Measurements from ENCODE around the gene ZNF346. TPM values are rescaled to one million over a fixed set of nuclear protein-coding genes. Genes with fewer than 3 reads are reported as not detected.
A peak's percentile ranks its signal among the peaks of the same experiment; 100 is the strongest.

ZNF346 gene
- total and polyA plus RNA-seq, 2 of the 13 experiments (the other 11 are each of a cell fraction or from before 2014, with no cell fraction given) = 8.6 to 19.4 TPM

GRCh38 chr5:177097016-177097985, 74.8 kb downstream of the ZNF346 start (continued):
- TF ChIP-seq DMTF1 (CRISPR knock-in tag; IDR thresholded peaks at IDR 0.05) (no peak), ZNF230 (CRISPR knock-in tag; IDR thresholded peaks at IDR 0.05) (no peak), SNAPC2 (CRISPR knock-in tag; IDR thresholded peaks at IDR 0.05) (no peak), ZHX1 (CRISPR knock-in tag; IDR thresholded peaks at IDR 0.05; ENCODE audit: low read depth) (peak; percentile 73; the same call in 1 of the 2 replicates), ZFY (CRISPR knock-in tag; IDR thresholded peaks at IDR 0.05) (0 out of 2 replicates have a peak, but pooled peaks have one; percentile 26), ZNF773 (CRISPR knock-in tag; IDR thresholded peaks at IDR 0.05; ENCODE audit: borderline replicate concordance) (peak; percentile 47; the same call in 1 of the 2 replicates), TGIF2 (CRISPR knock-in tag; IDR thresholded peaks at IDR 0.05) (no peak), RORA (CRISPR knock-in tag; IDR thresholded peaks at IDR 0.05) (no peak), ZNF136 (CRISPR knock-in tag; IDR thresholded peaks at IDR 0.05; ENCODE audit: low read depth) (no peak), RNF2 (conservative IDR thresholded peaks at IDR 0.05; ENCODE audit: low read depth) (no peak), UBTF (CRISPR knock-in tag; IDR thresholded peaks at IDR 0.05) (peak; percentile 54; the same call in 1 of the 2 replicates), ZSCAN21 (CRISPR knock-in tag; IDR thresholded peaks at IDR 0.05; ENCODE audit: borderline replicate concordance) (peak; percentile 65; the same call in 1 of the 2 replicates), ZFP1 (CRISPR knock-in tag; IDR thresholded peaks at IDR 0.05) (no peak), SMARCE1 (IDR thresholded peaks at IDR 0.05; ENCODE audit: borderline replicate concordance) (no peak), FOXM1 (CRISPR knock-in tag; IDR thresholded peaks at IDR 0.05) (no peak), RAD51 (IDR thresholded peaks at IDR 0.05; ENCODE audit: borderline replicate concordance) (no peak), HBP1 (CRISPR knock-in tag; IDR thresholded peaks at IDR 0.05; ENCODE audit: low read depth) (no peak), RFX1 (IDR thresholded peaks at IDR 0.05) (no peak), ZC3H4 (CRISPR knock-in tag; IDR thresholded peaks at IDR 0.05; ENCODE audit: borderline replicate concordance) (no peak), ZBTB21 (CRISPR knock-in tag; IDR thresholded peaks at IDR 0.05) (no peak)
